Measurements from ENCODE around the gene VWA5B1.
A peak's percentile ranks its signal among the peaks of the same experiment; 100 is the strongest.
"Not testable (repeated sequence)": the region's sequence is repeated elsewhere in the genome, so short reads cannot be mapped to it uniquely, and the experiment has no call there.

VWA5B1 gene

GRCh38 chr1:20266642-20267041 lies 24.0 kb upstream of the VWA5B1 start:
- no peak for TF ChIP-seq CTCF (IDR thresholded peaks at IDR 0.05; ENCODE audit: low read depth, low read length)
- no peak overlapping the region for H3K4me3 ChIP-seq (replicated peaks in 1 of 2; ENCODE audit: low read depth in 2 of 2, low read length in 2 of 2)

GRCh38 chr1:20271498-20272400 lies 18.9 kb upstream of the VWA5B1 start:
- DNase-seq (ENCODE audit: low read depth in 2 of 2): peak; percentile 16 to 18
- H3K4me3 ChIP-seq (replicated peaks in 1 of 2; ENCODE audit: low read depth in 2 of 2, low read length in 2 of 2): no peak overlapping the region
- TF ChIP-seq CTCF (IDR thresholded peaks at IDR 0.05; ENCODE audit: low read depth, low read length): no peak

More at GRCh38 chr1:20266642-20267041, 24.0 kb upstream of the VWA5B1 start:
- DNase-seq (ENCODE audit: low read depth in 2 of 2): no peak

- DNase-seq (ENCODE audit: low read depth in 2 of 2); H3K4me3 ChIP-seq (replicated peaks in 1 of 2; ENCODE audit: low read depth in 2 of 2, low read length in 2 of 2): not testable (repeated sequence)
These were observed 17.0 kb upstream of the VWA5B1 start for GRCh38 chr1:20273716-20274115.

GRCh38 chr1:20275319-20275925 lies 15.3 kb upstream of the VWA5B1 start:
- no peak for TF ChIP-seq CTCF (IDR thresholded peaks at IDR 0.05; ENCODE audit: low read depth, low read length)
- no peak for DNase-seq (ENCODE audit: low read depth in 2 of 2)
- no peak overlapping the region for H3K4me3 ChIP-seq (replicated peaks in 1 of 2; ENCODE audit: low read depth in 2 of 2, low read length in 2 of 2)

GRCh38 chr1:20276485-20277159 lies 14.1 kb upstream of the VWA5B1 start:
- TF ChIP-seq CTCF (IDR thresholded peaks at IDR 0.05; ENCODE audit: low read depth, low read length): no peak
- no peak overlapping the region for H3K4me3 ChIP-seq (replicated peaks in 1 of 2; ENCODE audit: low read depth in 2 of 2, low read length in 2 of 2)
- no peak for DNase-seq (ENCODE audit: low read depth in 2 of 2)

DNA sequence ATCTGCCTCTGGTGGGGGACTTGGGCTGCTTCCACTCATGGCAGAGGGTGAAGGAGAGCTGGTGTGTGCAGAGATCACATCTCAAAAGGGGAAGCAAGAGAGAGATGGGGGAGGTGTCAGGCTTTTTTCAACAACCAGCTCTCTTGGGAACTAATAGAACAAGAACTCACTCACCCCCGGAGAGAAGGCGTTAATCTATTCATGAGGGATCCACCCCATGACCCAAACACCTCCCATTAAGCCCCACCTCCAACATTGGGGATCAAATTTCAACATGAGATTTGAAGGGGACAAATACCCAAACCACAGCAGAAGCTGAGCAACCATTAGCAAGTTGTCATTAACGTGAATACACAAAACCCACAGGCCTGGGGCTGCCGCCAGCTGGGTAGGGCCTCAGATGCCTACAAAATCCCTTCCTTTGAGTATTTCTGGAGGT lies 12.0 kb upstream of the VWA5B1 start:
- H3K4me3 ChIP-seq (replicated peaks in 1 of 2; ENCODE audit: low read depth in 2 of 2, low read length in 2 of 2): no peak overlapping the region
- DNase-seq (ENCODE audit: low read depth in 2 of 2): no peak
- no peak for TF ChIP-seq CTCF (IDR thresholded peaks at IDR 0.05; ENCODE audit: low read depth, low read length)

- no peak overlapping the region for H3K4me3 ChIP-seq (replicated peaks in 1 of 2; ENCODE audit: low read depth in 2 of 2, low read length in 2 of 2)
- TF ChIP-seq CTCF (IDR thresholded peaks at IDR 0.05; ENCODE audit: low read depth, low read length): no peak
- DNase-seq (ENCODE audit: low read depth in 2 of 2): peak in 1 of 2 donors; percentile 63
These were observed 11.2 kb upstream of the VWA5B1 start for GRCh38 chr1:20279509-20279908.

Measured in cardiac fibroblast (primary cell).